GM23338 (cell line): ENCODE results near the gene DDI2. TPM values are rescaled to one million over a fixed set of nuclear protein-coding genes. Genes with fewer than 3 reads are reported as not detected.
A peak's percentile ranks its signal among the peaks of the same experiment; 100 is the strongest.

Experiments used
- ATAC-seq: fragments of 200-7000 bp; cut with Tn5 transposase; 3 replicates; pipeline ENCODE4 v1.9.1; 2020
- DNase-seq: peaks from one replicate; pipeline ENCODE4 v3.0.0-alpha.2; 2015; ENCODE audit warnings: low spot score
- H2AFZ ChIP-seq: fragments of 200-600 bp; sonication (generic); 2 replicates; pipeline ENCODE4 v1.8.0; 2016; ENCODE audit warnings: antibody characterized with exemption, mild to moderate bottlenecking, moderate library complexity
- H3F3A ChIP-seq: fragments of 200-600 bp; sonication (generic); replicated peaks from 2 replicates; pipeline ENCODE4 v1.8.0; 2017; ENCODE audit warnings: antibody characterized with exemption, mixed run types, low read depth
- H3K27ac ChIP-seq: fragments of 200-600 bp; sonication (generic); 2 replicates; pipeline ENCODE4 v1.6.1; 2016; ENCODE audit warnings: low read depth
- H3K27me3 ChIP-seq: fragments of 200-600 bp; sonication (generic); 2 replicates; pipeline ENCODE4 v1.8.0; 2016; ENCODE audit warnings: mild to moderate bottlenecking, mixed run types, moderate library complexity; ENCODE audit not compliant: insufficient read depth
- H3K36me3 ChIP-seq: fragments of 200-600 bp; sonication (generic); 2 replicates; pipeline ENCODE4 v1.8.0; 2016; ENCODE audit warnings: mild to moderate bottlenecking; ENCODE audit not compliant: insufficient read depth
- H3K4me1 ChIP-seq: fragments of 200-600 bp; sonication (generic); 2 replicates; pipeline ENCODE4 v1.8.0; 2016; ENCODE audit warnings: mild to moderate bottlenecking, moderate library complexity; ENCODE audit not compliant: insufficient read depth
- H3K4me2 ChIP-seq: fragments of 200-600 bp; sonication (generic); 2 replicates; pipeline ENCODE4 v1.7.1; 2017; ENCODE audit warnings: mixed run types
- H3K4me3 ChIP-seq: fragments of 200-600 bp; sonication (generic); 2 replicates; pipeline ENCODE4 v1.6.1; 2016; ENCODE audit warnings: mixed run types
- H3K79me2 ChIP-seq: fragments of 200-600 bp; sonication (generic); replicated peaks from 2 replicates; pipeline ENCODE4 v1.8.0; 2017; ENCODE audit warnings: mild to moderate bottlenecking; ENCODE audit not compliant: insufficient read depth
- H3K9me2 ChIP-seq: fragments of 200-600 bp; sonication (generic); 2 replicates; pipeline ENCODE4 v1.8.0; 2017; ENCODE audit not compliant: insufficient read depth
- H4K20me1 ChIP-seq: fragments of 200-600 bp; sonication (generic); replicated peaks from 2 replicates; pipeline ENCODE4 v1.8.0; 2017; ENCODE audit warnings: mild to moderate bottlenecking; ENCODE audit not compliant: insufficient read depth
- H3K27ac Mint-ChIP-seq: 2 replicates; pipeline ENCODE4 v1.8.0; 2020; ENCODE audit warnings: inconsistent platforms, mild to moderate bottlenecking, moderate library complexity, mixed read lengths
- H3K27me3 Mint-ChIP-seq: 3 replicates; pipeline ENCODE4 v1.8.0; 2022; ENCODE audit warnings: low read depth, mild to moderate bottlenecking, moderate library complexity, mixed read lengths, inconsistent platforms; ENCODE audit not compliant: insufficient read depth, poor library complexity
- H3K36me3 Mint-ChIP-seq: 3 replicates; pipeline ENCODE4 v1.8.0; 2021; ENCODE audit warnings: low read depth, mild to moderate bottlenecking, inconsistent platforms, moderate library complexity, mixed read lengths
- H3K4me1 Mint-ChIP-seq: 3 replicates; pipeline ENCODE4 v1.8.0; 2020; ENCODE audit warnings: mild to moderate bottlenecking, inconsistent platforms, mixed read lengths
- H3K4me3 Mint-ChIP-seq: 3 replicates; pipeline ENCODE4 v1.8.0; 2021; ENCODE audit warnings: moderate library complexity, mild to moderate bottlenecking, inconsistent platforms, mixed read lengths
- H3K9me3 Mint-ChIP-seq: 3 replicates; pipeline ENCODE4 v1.8.0; 2020; ENCODE audit warnings: moderate library complexity, mild to moderate bottlenecking, inconsistent platforms, mixed read lengths
- CREB1 ChIP-seq: fragments of 250-450 bp; sonication (Bioruptor Pico); IDR thresholded peaks from 2 replicates; pipeline ENCODE4 v1.5.0; 2020; ENCODE audit warnings: low read depth, mild to moderate bottlenecking, moderate library complexity
- EZH2 ChIP-seq: fragments of 200-600 bp; sonication (generic); IDR thresholded peaks from one replicate; pipeline ENCODE4 v1.8.0; 2017; ENCODE audit warnings: antibody characterized with exemption, mild to moderate bottlenecking, low read depth; ENCODE audit not compliant: unreplicated experiment
- EZH2phosphoT487 ChIP-seq: fragments of 200-600 bp; sonication (generic); IDR thresholded peaks from one replicate; pipeline ENCODE4 v1.8.1; 2018; ENCODE audit warnings: antibody characterized with exemption; ENCODE audit not compliant: unreplicated experiment
- NANOG ChIP-seq: IDR thresholded peaks from 2 replicates; pipeline ENCODE4 v1.6.1; 2016; ENCODE audit warnings: antibody characterized with exemption, borderline replicate concordance
- POLR2AphosphoS5 ChIP-seq: IDR thresholded peaks from 2 replicates; pipeline ENCODE4 v1.6.1; 2016; ENCODE audit warnings: antibody characterized with exemption, low read depth
- polyA plus RNA-seq: library from polyadenylated mRNA; unstranded; fragments of >200 nt; fragmentation: Nextera tagmentation; extraction: Ambion mirVana; gene quantifications from 2 replicates; pipeline ENCODE4 v1.2.1, GENCODE V29; 2016
- total RNA-seq: library from RNA; depleted of rRNA; stranded (reverse); fragments of >200 nt; shearing (Covaris generic); gene quantifications from 2 replicates; pipeline ENCODE4 v1.2.3, GENCODE V29; 2014
- TF ChIP-seq, protein P1 (sequence below): IDR thresholded peaks from one replicate; pipeline ENCODE4 v1.6.1; 2018; ENCODE audit warnings: antibody characterized with exemption; ENCODE audit not compliant: unreplicated experiment

DDI2 gene
- total and polyA plus RNA-seq, 2 experiments from 2014 or later = 8.0 to 43.3 TPM

- H3K4me3 ChIP-seq = no peak overlapping the region
- no peaks in the 10 kb centered on the region for H3F3A ChIP-seq
- Mint-ChIP-seq H3K27me3 (peaks cover 6% of the 10 kb centered on the region), H3K27ac (no peak overlapping the region; the same call in 1 of the 2 replicates), H3K36me3 (peaks cover 23% of the 10 kb centered on the region), H3K9me3 (no peaks in the 10 kb centered on the region), H3K4me3 (no peak overlapping the region), H3K4me1 (peaks cover 17% of the 10 kb centered on the region)
- ATAC-seq (no peak), DNase-seq (no peak)
- peaks cover 17% of the 10 kb centered on the region for H3K36me3 ChIP-seq
- no peaks in the 10 kb centered on the region for H3K27me3 ChIP-seq
- H3K9me2 ChIP-seq = no peaks in the 10 kb centered on the region
- no peak overlapping the region for H3K4me2 ChIP-seq
- peaks cover 64% of the 10 kb centered on the region for H4K20me1 ChIP-seq
- H2AFZ ChIP-seq = no peak overlapping the region
- H3K79me2 ChIP-seq = peaks cover 100% of the 10 kb centered on the region
- 0 out of 2 replicates have a peak overlapping the region, but pooled peaks have one; percentile 23 for H3K27ac ChIP-seq
- TF ChIP-seq POLR2AphosphoS5 (no peak), NANOG (no peak), EZH2phosphoT487 (no peak), EZH2 (no peak)
- TF ChIP-seq, protein P1, sequence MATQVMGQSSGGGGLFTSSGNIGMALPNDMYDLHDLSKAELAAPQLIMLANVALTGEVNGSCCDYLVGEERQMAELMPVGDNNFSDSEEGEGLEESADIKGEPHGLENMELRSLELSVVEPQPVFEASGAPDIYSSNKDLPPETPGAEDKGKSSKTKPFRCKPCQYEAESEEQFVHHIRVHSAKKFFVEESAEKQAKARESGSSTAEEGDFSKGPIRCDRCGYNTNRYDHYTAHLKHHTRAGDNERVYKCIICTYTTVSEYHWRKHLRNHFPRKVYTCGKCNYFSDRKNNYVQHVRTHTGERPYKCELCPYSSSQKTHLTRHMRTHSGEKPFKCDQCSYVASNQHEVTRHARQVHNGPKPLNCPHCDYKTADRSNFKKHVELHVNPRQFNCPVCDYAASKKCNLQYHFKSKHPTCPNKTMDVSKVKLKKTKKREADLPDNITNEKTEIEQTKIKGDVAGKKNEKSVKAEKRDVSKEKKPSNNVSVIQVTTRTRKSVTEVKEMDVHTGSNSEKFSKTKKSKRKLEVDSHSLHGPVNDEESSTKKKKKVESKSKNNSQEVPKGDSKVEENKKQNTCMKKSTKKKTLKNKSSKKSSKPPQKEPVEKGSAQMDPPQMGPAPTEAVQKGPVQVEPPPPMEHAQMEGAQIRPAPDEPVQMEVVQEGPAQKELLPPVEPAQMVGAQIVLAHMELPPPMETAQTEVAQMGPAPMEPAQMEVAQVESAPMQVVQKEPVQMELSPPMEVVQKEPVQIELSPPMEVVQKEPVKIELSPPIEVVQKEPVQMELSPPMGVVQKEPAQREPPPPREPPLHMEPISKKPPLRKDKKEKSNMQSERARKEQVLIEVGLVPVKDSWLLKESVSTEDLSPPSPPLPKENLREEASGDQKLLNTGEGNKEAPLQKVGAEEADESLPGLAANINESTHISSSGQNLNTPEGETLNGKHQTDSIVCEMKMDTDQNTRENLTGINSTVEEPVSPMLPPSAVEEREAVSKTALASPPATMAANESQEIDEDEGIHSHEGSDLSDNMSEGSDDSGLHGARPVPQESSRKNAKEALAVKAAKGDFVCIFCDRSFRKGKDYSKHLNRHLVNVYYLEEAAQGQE = no peak
- H3K4me1 ChIP-seq = peaks cover 17% of the 10 kb centered on the region; the same call in 1 of the 2 replicates
Measured at GRCh38 chr1:15622712-15623373, 5.6 kb downstream of the DDI2 start.

DNA sequence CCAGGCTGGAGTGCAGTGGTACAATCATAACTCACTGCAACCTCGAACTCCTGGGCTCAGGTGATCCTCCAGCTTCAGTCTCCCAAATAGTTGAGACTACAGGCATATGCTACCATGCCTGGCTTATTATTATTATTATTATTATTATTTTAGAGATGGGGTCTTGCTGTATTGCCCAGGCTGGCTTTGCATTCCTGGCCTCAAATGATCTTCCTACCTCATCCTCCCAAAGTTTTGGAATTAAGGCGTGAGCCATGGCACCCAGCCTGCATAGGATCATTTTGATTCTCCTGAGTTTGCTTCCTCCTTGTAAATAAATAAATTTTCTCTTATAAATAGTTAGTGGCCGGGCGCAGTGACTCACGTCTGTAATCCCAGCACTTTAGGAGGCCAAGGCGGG is 6.2 kb downstream of the DDI2 start:
- TF ChIP-seq CREB1 (CRISPR knock-in tag) = no peak
- TF ChIP-seq, protein P1 = no peak
- H3K27ac ChIP-seq = peak overlapping the region; percentile 56; the same call in 1 of the 2 replicates
- Mint-ChIP-seq H3K36me3 (peaks cover 25% of the 10 kb centered on the region), H3K9me3 (no peaks in the 10 kb centered on the region), H3K27me3 (peaks cover 4% of the 10 kb centered on the region), H3K4me3 (no peak overlapping the region), H3K4me1 (peaks cover 16% of the 10 kb centered on the region), H3K27ac (no peak overlapping the region)
- H4K20me1 ChIP-seq = peaks cover 64% of the 10 kb centered on the region
- H3K79me2 ChIP-seq = peaks cover 100% of the 10 kb centered on the region
- no peak for DNase-seq
- H2AFZ ChIP-seq = no peak overlapping the region
- H3K4me2 ChIP-seq = no peak overlapping the region
- peaks cover 20% of the 10 kb centered on the region for H3K36me3 ChIP-seq
- peaks cover 16% of the 10 kb centered on the region; the same call in 1 of the 2 replicates for H3K4me1 ChIP-seq
- H3K9me2 ChIP-seq = no peaks in the 10 kb centered on the region
- ATAC-seq = no peak
- no peak overlapping the region for H3K4me3 ChIP-seq
- no peaks in the 10 kb centered on the region for H3K27me3 ChIP-seq
- H3F3A ChIP-seq = no peaks in the 10 kb centered on the region
